PFSK-1 (cell line): ENCODE data around the gene PFDN6.

Experiments used
- FOXP2 ChIP-seq: optimal IDR thresholded peaks from 2 replicates; pipeline ENCODE3; 2011; ENCODE audit warnings: borderline replicate concordance, control low read depth, inconsistent platforms; ENCODE audit not compliant: insufficient read depth; ENCODE audit errors: extremely low read length, extremely low read depth
- POLR2AphosphoS5 ChIP-seq: IDR thresholded peaks from 2 replicates; pipeline ENCODE4 v1.6.1; 2012; ENCODE audit warnings: low read depth, mild to moderate bottlenecking, control low read depth, low read length, moderate library complexity
- SIN3A ChIP-seq: IDR thresholded peaks from 2 replicates; pipeline ENCODE4 v1.6.1; 2012; ENCODE audit warnings: mild to moderate bottlenecking, low read length, moderate library complexity, borderline replicate concordance; ENCODE audit not compliant: insufficient read depth
- TAF1 ChIP-seq: IDR thresholded peaks from 2 replicates; pipeline ENCODE4 v1.6.1; 2012; ENCODE audit warnings: low read length, control low read depth, borderline replicate concordance; ENCODE audit not compliant: insufficient read depth
- TF ChIP-seq, protein P1 (sequence below), 2 experiments: IDR thresholded peaks; 2 replicates each; pipeline versions ENCODE4 v1.6.1 to v1.8.0; 2011 to 2012; ENCODE audit warnings: low read depth in 2 of 2, low read length in 2 of 2, control low read depth in 1 of 2, inconsistent platforms in 1 of 2, mild to moderate bottlenecking in 1 of 2, moderate library complexity in 1 of 2; ENCODE audit not compliant: insufficient read depth in 1 of 2

The PFDN6 gene

DNA sequence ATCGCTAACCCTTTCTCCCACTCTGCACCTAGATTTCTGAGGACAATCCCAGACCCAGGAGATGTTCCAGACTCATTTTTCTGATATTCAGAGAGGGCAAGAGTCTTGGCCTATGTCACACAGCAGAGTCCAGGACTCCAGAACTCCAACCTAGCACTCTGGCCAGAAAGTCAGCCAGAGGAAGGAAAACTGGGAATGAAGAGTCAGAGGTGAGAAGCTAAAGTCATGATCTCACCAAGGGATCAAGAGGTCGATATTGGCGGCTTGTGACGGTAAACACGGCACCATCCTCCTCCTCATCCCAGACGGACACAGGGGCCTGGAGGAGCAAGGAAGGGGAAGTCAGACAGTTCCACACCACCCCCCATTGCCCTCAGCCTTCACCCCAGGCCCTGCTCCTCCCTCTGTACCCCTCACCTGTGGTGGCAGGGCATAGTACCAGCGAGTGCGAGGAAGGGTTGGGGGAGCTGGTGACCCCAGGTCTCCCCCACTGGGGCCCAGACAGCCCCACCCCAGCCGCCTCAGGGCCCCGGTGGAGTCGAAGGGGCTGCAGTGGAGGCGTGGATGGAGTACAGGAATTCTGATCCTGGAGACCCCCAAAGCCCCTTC, 7.5 kb downstream of the PFDN6 start:
- TF ChIP-seq SIN3A (no peak), TAF1 (no peak), FOXP2 (no peak), POLR2AphosphoS5 (no peak)
- TF ChIP-seq, protein P1, sequence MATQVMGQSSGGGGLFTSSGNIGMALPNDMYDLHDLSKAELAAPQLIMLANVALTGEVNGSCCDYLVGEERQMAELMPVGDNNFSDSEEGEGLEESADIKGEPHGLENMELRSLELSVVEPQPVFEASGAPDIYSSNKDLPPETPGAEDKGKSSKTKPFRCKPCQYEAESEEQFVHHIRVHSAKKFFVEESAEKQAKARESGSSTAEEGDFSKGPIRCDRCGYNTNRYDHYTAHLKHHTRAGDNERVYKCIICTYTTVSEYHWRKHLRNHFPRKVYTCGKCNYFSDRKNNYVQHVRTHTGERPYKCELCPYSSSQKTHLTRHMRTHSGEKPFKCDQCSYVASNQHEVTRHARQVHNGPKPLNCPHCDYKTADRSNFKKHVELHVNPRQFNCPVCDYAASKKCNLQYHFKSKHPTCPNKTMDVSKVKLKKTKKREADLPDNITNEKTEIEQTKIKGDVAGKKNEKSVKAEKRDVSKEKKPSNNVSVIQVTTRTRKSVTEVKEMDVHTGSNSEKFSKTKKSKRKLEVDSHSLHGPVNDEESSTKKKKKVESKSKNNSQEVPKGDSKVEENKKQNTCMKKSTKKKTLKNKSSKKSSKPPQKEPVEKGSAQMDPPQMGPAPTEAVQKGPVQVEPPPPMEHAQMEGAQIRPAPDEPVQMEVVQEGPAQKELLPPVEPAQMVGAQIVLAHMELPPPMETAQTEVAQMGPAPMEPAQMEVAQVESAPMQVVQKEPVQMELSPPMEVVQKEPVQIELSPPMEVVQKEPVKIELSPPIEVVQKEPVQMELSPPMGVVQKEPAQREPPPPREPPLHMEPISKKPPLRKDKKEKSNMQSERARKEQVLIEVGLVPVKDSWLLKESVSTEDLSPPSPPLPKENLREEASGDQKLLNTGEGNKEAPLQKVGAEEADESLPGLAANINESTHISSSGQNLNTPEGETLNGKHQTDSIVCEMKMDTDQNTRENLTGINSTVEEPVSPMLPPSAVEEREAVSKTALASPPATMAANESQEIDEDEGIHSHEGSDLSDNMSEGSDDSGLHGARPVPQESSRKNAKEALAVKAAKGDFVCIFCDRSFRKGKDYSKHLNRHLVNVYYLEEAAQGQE (IDR thresholded peaks at IDR 0.05; ENCODE audit: insufficient read depth in 1 of 2, low read depth in 2 of 2, low read length in 2 of 2) = no peak

DNA sequence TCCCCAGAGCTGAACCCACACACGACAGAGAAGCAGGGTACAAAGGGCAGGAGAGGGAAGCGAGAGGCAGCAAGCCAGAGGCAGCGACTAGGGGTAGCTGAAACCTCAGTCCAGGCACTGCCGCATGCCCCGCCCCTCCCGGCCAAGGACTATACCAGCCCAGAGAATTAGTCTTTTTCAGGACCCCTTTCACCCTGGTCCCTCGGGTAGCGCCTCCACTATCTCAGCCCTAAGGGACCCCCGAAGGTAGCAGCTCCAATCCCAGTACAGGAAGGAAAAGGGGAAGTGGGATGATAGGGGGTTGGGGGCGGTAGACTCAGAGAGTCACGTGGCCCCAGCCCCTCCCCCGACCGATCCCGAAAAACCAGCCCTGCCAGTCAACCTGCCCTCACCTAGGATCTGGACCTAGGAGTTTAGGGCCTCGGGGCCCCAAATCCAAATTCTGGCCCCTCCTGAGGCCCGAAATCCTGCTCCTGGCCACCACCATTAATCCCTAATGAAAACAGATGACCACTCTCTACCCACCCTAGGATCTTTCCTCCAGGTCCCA, 8.1 kb downstream of the PFDN6 start:
- TF ChIP-seq POLR2AphosphoS5 = no peak
- no peak for TF ChIP-seq SIN3A
- TF ChIP-seq, protein P1 (IDR thresholded peaks at IDR 0.05; ENCODE audit: insufficient read depth in 1 of 2, low read depth in 2 of 2, low read length in 2 of 2) = no peak
- TF ChIP-seq TAF1 = no peak
- no peak for TF ChIP-seq FOXP2

DNA sequence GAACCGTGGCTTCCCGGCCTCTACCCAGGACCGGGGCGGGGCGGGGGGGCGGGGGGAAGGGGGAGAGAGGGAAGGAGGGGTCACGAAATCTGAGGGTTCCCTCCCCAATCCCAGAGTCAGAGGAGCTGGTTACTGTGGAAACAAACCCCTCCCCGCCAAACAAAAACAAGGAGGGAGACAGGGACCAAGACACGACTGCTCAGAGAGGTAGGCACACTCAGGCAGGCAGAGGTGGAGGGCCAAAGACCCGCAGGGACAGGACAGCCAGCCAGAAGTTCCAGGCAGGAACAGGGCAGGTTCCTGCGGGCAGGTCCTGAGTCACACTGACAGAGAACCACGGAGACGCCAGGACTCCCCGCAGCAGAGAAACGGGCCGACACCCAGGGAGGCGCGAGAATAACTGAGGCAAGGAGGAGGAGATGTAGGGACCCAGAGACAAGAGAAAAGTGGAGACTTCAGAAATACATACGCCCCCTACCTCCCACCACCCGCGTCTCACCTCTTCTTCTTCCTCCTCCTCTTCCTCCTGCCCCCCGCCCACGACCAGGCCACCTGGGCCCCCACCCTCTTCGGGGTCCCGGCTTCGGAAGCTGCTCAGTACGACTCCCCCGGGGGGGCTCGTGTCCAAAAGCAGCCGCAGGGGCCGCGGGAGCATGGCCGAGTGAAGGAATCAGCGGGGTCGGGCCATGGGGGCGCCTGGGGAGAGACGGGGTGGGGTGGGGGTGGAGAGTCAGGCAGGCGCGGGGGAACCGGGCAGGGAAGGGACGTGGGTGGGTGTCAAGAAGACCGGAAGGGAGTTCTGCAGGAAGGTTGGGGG, 8.8 kb downstream of the PFDN6 start:
- TF ChIP-seq, protein P1 (IDR thresholded peaks at IDR 0.05; ENCODE audit: insufficient read depth in 1 of 2, low read depth in 2 of 2, low read length in 2 of 2) = no peak
- peak; percentile 95 for TF ChIP-seq SIN3A

DNA sequence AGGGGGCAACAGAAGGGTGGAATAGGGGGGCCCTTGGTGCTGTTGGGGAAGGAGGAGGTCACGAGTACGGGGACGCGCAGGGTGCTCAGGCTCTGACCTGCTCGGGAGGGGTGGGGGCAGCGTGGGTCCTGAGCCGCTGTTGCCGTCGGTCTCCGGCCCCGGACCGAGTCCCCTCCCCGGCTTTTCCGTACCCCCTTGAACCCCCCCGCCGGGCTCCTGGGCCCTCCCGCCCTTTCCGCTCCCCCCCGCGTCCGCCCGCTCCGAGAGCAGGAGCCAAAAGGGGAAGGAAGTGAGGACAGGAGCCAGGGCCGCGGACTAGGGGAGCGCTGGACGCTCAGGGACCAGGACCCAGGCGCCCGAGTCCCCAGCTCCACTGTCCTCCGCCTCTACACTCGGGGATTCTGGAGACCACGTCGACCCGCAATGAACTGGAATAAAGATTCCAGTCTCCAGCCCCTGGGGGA, 9.4 kb downstream of the PFDN6 start, which contains the start of gene RGL2:
RGL2 (minus strand) TSS at position 170 of the 464 bp plus-strand sequence. CDS start 332 bp downstream, outside the sequence.
- TF ChIP-seq TAF1 (no peak), SIN3A (no peak), POLR2AphosphoS5 (no peak), FOXP2 (no peak)
- TF ChIP-seq, protein P1 (IDR thresholded peaks at IDR 0.05; ENCODE audit: insufficient read depth in 1 of 2, low read depth in 2 of 2, low read length in 2 of 2) = no peak
